IMR-90 (cell line): ENCODE measurements around the gene CD164L2. TPM values are rescaled to one million over a fixed set of nuclear protein-coding genes. Genes with fewer than 3 reads are reported as not detected.

Experiments used
- ATAC-seq: fragments of 200-7000 bp; cut with Tn5 transposase; 2 replicates; pipeline ENCODE4 v1.9.1; 2020; ENCODE audit warnings: low read depth, mild to moderate bottlenecking, moderate library complexity
- BruUV-seq: library from RNA; stranded (reverse); fragments of 400-500 nt; replicated peaks from 2 replicates; lab custom pipeline; 2021; lab: Mats Ljungman, UMichigan
- CTCF ChIA-PET: fragments of 300-600 bp; formaldehyde crosslinking; extraction: SDS; loops from one replicate; lab custom pipeline; 2021; ENCODE audit warnings: antibody characterized with exemption; lab: Yijun Ruan, JAX
- POLR2A ChIA-PET: fragments of 300-600 bp; sonication (Branson Sonifier 250); formaldehyde crosslinking; loops from one replicate; lab custom pipeline; 2022; ENCODE audit warnings: antibody characterized with exemption; ENCODE audit not compliant: unreplicated experiment; lab: Charles Lee
- DNase-seq: peaks from one replicate; pipeline ENCODE4 v3.0.0; 2013
- H2AFZ ChIP-seq: replicated peaks from 2 replicates; pipeline ENCODE3; 2013; ENCODE audit warnings: low read length, mild to moderate bottlenecking; ENCODE audit not compliant: poor library complexity
- H2AK5ac ChIP-seq: 2 replicates; pipeline ENCODE4 v1.6.1; 2013; ENCODE audit warnings: low read depth, low read length, inconsistent platforms
- H2AK9ac ChIP-seq: replicated peaks from 2 replicates; pipeline ENCODE3; 2013; ENCODE audit warnings: mild to moderate bottlenecking, low read depth, low read length, moderate library complexity; ENCODE audit not compliant: poor library complexity
- H2BK120ac ChIP-seq: 2 replicates; pipeline ENCODE4 v1.6.1; 2013; ENCODE audit warnings: low read depth, low read length, inconsistent platforms
- H2BK15ac ChIP-seq: 3 replicates; pipeline ENCODE4 v1.6.1; 2013; ENCODE audit warnings: low read depth, low read length, inconsistent platforms
- H2BK20ac ChIP-seq: 2 replicates; pipeline ENCODE4 v1.6.1; 2013; ENCODE audit warnings: low read depth, mild to moderate bottlenecking, inconsistent platforms, low read length, moderate library complexity
- H2BK5ac ChIP-seq: 2 replicates; pipeline ENCODE4 v1.6.1; 2013; ENCODE audit warnings: mild to moderate bottlenecking, low read depth, low read length, inconsistent platforms; ENCODE audit not compliant: poor library complexity, severe bottlenecking
- H3K14ac ChIP-seq: replicated peaks from 2 replicates; pipeline ENCODE4 v1.6.1; 2013; ENCODE audit warnings: low read depth, low read length, inconsistent platforms
- H3K18ac ChIP-seq: 2 replicates; pipeline ENCODE4 v1.6.1; 2013; ENCODE audit warnings: low read depth, low read length, control low read depth
- H3K23ac ChIP-seq: 2 replicates; pipeline ENCODE4 v1.6.1; 2013; ENCODE audit warnings: low read depth, low read length, inconsistent platforms
- H3K27ac ChIP-seq: 2 replicates; pipeline ENCODE4 v1.5.1; 2013; ENCODE audit warnings: mild to moderate bottlenecking, control low read depth, low read length; ENCODE audit not compliant: insufficient read depth
- H3K27me3 ChIP-seq: 2 replicates; pipeline ENCODE4 v1.6.1; 2013; ENCODE audit warnings: low read length; ENCODE audit not compliant: control insufficient read depth, insufficient read depth
- H3K36me3 ChIP-seq: 2 replicates; pipeline ENCODE4 v1.6.1; 2013; ENCODE audit warnings: low read length, mixed read lengths; ENCODE audit not compliant: control insufficient read depth, insufficient read depth
- H3K4ac ChIP-seq: 2 replicates; pipeline ENCODE4 v1.6.1; 2013; ENCODE audit warnings: low read depth, low read length, inconsistent platforms
- H3K4me1 ChIP-seq: 2 replicates; pipeline ENCODE4 v1.6.1; 2013; ENCODE audit warnings: low read length, mixed read lengths; ENCODE audit not compliant: control insufficient read depth, insufficient read depth
- H3K4me2 ChIP-seq: 2 replicates; pipeline ENCODE4 v1.6.1; 2013; ENCODE audit warnings: low read depth, mild to moderate bottlenecking, control low read depth, low read length, moderate library complexity
- H3K4me3 ChIP-seq: 2 replicates; pipeline ENCODE4 v1.5.1; 2013; ENCODE audit warnings: low read depth, mild to moderate bottlenecking, control low read depth, low read length, moderate library complexity; ENCODE audit not compliant: insufficient read depth
- H3K56ac ChIP-seq: 2 replicates; pipeline ENCODE4 v1.6.1; 2013; ENCODE audit warnings: low read length, inconsistent platforms; ENCODE audit not compliant: insufficient read depth; ENCODE audit errors: extremely low read depth
- H3K79me1 ChIP-seq, 2 experiments: 2 replicates each; pipeline ENCODE4 v1.6.1; 2013; ENCODE audit warnings: low read length in 2 of 2, inconsistent platforms in 1 of 2, low read depth in 1 of 2
- H3K9ac ChIP-seq: 2 replicates; pipeline ENCODE4 v1.6.1; 2013; ENCODE audit warnings: low read depth, low read length, control low read depth
- H3K9me1 ChIP-seq: 2 replicates; pipeline ENCODE4 v1.6.1; 2013; ENCODE audit warnings: low read length, inconsistent platforms; ENCODE audit not compliant: insufficient read depth
- H3K9me3 ChIP-seq: 2 replicates; pipeline ENCODE4 v1.6.1; 2013; ENCODE audit warnings: low read length; ENCODE audit not compliant: control insufficient read depth, insufficient read depth
- H4K20me1 ChIP-seq: 2 replicates; pipeline ENCODE4 v1.6.1; 2013; ENCODE audit warnings: low read length, inconsistent platforms; ENCODE audit not compliant: insufficient read depth
- H4K5ac ChIP-seq: 2 replicates; pipeline ENCODE4 v1.6.1; 2013; ENCODE audit warnings: mild to moderate bottlenecking, low read depth, low read length, control low read depth
- H4K8ac ChIP-seq, 2 experiments: 2 replicates each; pipeline ENCODE4 v1.6.1; 2013; ENCODE audit warnings: low read depth in 2 of 2, low read length in 2 of 2, control low read depth in 1 of 2, inconsistent platforms in 1 of 2
- H4K91ac ChIP-seq: 2 replicates; pipeline ENCODE4 v1.6.1; 2013; ENCODE audit warnings: low read depth, low read length, inconsistent platforms; ENCODE audit not compliant: insufficient read depth
- BHLHE40 ChIP-seq: fragments of 150-350 bp; IDR thresholded peaks from 2 replicates; pipeline ENCODE4 v1.6.1; 2016; ENCODE audit warnings: mild to moderate bottlenecking, low read depth, low read length
- MAFK ChIP-seq: IDR thresholded peaks from 2 replicates; pipeline ENCODE4 v1.6.1; 2012; ENCODE audit warnings: low read depth, low read length, improper control_type of control experiment
- MXI1 ChIP-seq: IDR thresholded peaks from 2 replicates; pipeline ENCODE4 v1.6.1; 2012; ENCODE audit warnings: low read depth, mild to moderate bottlenecking, low read length, moderate library complexity, borderline replicate concordance
- RCOR1 ChIP-seq: IDR thresholded peaks from 2 replicates; pipeline ENCODE4 v1.6.1; 2012; ENCODE audit warnings: mild to moderate bottlenecking, low read length, improper control_type of control experiment; ENCODE audit not compliant: insufficient replicate concordance
- WGBS, 2 experiments: methylation state at CpG; one replicate each; pipeline versions ENCODE4 v1.1.5 to v1.1.7; 2013; ENCODE audit warnings: missing lambda C conversion rate in 2 of 2; ENCODE audit not compliant: insufficient read length in 1 of 2; ENCODE audit errors: extremely low coverage in 2 of 2; 5-methylcytosine and 5-hydroxymethylcytosine counted together
- dilution Hi-C: fragments of 300-500 bp; cut with HindIII; formaldehyde crosslinking; loops from one replicate; pipeline ENCODE4 v1.14.3; 2018; ENCODE audit warnings: low sequenced_read_pairs; ENCODE audit not compliant: unreplicated experiment
- in situ Hi-C: fragments of 300-500 bp; cut with MboI; formaldehyde crosslinking; loops from 3 replicates; pipeline ENCODE4 v1.14.3; 2019; ENCODE audit warnings: low sequenced_read_pairs, inconsistent platforms, mixed read lengths
- intact Hi-C: fragments of 100-400 bp; cut with micrococcal nuclease; formaldehyde crosslinking; loops from 2 replicates; pipeline ENCODE4 v1.10.0; 2022
- polyA plus RNA-seq, 3 experiments: library from polyadenylated mRNA; depleted of rRNA; stranded (reverse); fragments of >200 nt; gene quantifications; 2 replicates each; pipeline ENCODE4 v1.2.3, GENCODE V29; 2012; ENCODE audit warnings: low replicate concordance in 1 of 3
- total RNA-seq: library from RNA; depleted of rRNA; stranded (reverse); fragments of >200 nt; gene quantifications from 2 replicates; pipeline ENCODE4 v1.2.3, GENCODE V29; 2012

Gene CD164L2
- total and polyA plus RNA-seq, 2 of the 4 experiments (the other 2 are of a cell fraction): not detected

GRCh38 chr1:27397749-27398148 is 14.6 kb upstream of the CD164L2 start:
- no peak overlapping the region for H2AK5ac ChIP-seq
- TF ChIP-seq RCOR1 (no peak), BHLHE40 (no peak), MXI1 (no peak), MAFK (0 out of 2 replicates have a peak, but pooled peaks have one; percentile 1)
- no peak overlapping the region for H4K5ac ChIP-seq
- H3K27me3 ChIP-seq: no peaks in the 10 kb centered on the region
- H3K4me2 ChIP-seq: no peak overlapping the region
- H2AK9ac ChIP-seq: peak overlapping the region; percentile 57
- H3K9me3 ChIP-seq: no peaks in the 10 kb centered on the region
- peaks cover 9% of the 10 kb centered on the region for H3K4me1 ChIP-seq
- DNase-seq (no peak), ATAC-seq (no peak)
- no peak overlapping the region for H2AFZ ChIP-seq
- no peak overlapping the region for H3K14ac ChIP-seq
- H3K79me1 ChIP-seq: peaks cover 0 to 28% of the 10 kb centered on the region in 2 experiments; a peak in 3 of 4 replicates
- no CpG with 5 or more reads among the region's 7 CpGs for WGBS, 2 experiments
- H3K23ac ChIP-seq: no peak overlapping the region
- H3K9me1 ChIP-seq: peaks cover 27% of the 10 kb centered on the region
- BruUV-seq: no TSS peak
- H3K56ac ChIP-seq: no peak overlapping the region
- H2BK15ac ChIP-seq: no peak overlapping the region
- no peaks in the 10 kb centered on the region; the same call in 1 of the 2 replicates for H3K36me3 ChIP-seq
- H4K20me1 ChIP-seq: peaks cover 11% of the 10 kb centered on the region; the same call in 1 of the 2 replicates
- POLR2A ChIA-PET: no interaction called here
- H3K4ac ChIP-seq: no peak overlapping the region
- CTCF ChIA-PET: interaction anchor here (4.7 kb wide), 1 partner anchor 98 kb away, joined by 79 read pairs; no protein-coding TSS in a partner anchor
- no peak overlapping the region for H2BK20ac ChIP-seq
- no peak overlapping the region for H4K91ac ChIP-seq
- no peak overlapping the region for H3K9ac ChIP-seq
- no peak overlapping the region for H3K18ac ChIP-seq
- H2BK5ac ChIP-seq: no peak overlapping the region
- in situ Hi-C loops (loop anchor here (5.0 to 10.0 kb wide), 2 partner anchors 210 to 293 kb away; no protein-coding TSS in a partner anchor), intact Hi-C loops (loop anchor here (10.0 kb wide), 1 partner anchor 203 kb away; no protein-coding TSS in a partner anchor), dilution Hi-C loops (no loop called here)
- H3K4me3 ChIP-seq: no peak overlapping the region
- no peak overlapping the region for H4K8ac ChIP-seq
- no peak overlapping the region for H2BK120ac ChIP-seq
- H3K27ac ChIP-seq: no peak overlapping the region
